GM21447 (cell line): ENCODE results near the gene TTC23L.
"Not testable (repeated sequence)": the region's sequence is repeated elsewhere in the genome, so short reads cannot be mapped to it uniquely, and the experiment has no call there.

Experiments
- ATAC-seq: cut with Tn5 transposase; IDR thresholded peaks from one replicate; pipeline ENCODE4 v1.9.1; 2021; ENCODE audit not compliant: unreplicated experiment

Gene TTC23L

DNA sequence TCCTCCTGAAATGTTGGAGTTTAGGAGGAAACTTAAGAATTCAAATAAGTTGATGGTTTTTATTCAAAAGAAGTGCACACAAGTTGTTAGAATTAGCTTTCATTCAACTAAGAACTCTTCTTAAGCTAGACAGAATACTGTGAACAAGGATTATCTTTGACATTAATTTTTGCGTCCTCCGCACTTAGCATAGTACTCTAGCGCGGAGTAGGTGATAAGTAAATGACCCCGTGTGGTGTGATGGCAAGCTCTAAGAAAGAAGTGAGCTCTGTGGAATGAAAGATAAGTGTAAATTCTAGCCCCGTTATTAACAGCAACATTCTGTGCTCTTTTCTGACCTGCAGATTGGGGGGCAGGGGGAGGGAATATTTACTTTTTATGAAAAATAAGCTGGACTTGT is 77.6 kb downstream of the TTC23L start:
- no peak for ATAC-seq

DNA sequence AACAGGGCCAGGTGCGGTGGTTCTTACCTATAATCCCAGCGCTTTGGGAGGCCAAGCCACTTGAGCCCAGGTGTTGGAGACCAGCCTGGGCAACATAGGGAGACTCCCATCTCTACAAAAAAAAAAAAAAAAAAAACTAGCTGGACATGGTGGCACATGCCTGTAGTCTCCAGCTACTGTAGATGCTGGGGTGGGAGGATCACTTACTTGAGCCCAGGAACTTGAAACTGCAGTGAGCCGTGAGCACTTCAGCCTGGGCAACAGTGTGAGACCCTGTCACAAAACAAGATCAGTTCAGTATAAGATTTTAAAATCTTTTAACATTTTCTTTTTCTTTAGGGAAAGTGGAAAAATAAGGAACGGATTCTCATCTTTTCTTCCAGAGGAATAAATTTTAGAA is 79.1 kb downstream of the TTC23L start:
- no peak for ATAC-seq

DNA sequence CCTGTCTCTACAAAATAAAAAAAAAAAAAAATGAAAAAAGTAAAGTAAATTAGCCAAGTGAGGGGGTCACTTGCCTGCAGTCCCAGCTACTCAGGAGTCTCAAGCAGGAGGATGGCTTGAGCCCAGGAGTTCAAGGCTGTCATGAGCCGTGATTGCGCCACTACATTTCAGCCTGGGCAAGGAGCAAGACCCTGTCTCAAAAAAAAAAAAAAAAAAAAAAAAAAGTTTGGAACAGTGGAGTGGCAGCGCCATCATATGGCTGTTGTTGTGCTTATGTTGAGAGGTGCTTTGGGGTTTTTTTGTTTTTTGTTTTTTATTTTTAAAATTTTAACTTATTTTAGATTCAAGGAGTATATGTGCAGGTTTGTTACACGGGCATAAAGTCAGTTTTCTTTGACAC is 80.1 kb downstream of the TTC23L start:
- no peak for ATAC-seq

DNA sequence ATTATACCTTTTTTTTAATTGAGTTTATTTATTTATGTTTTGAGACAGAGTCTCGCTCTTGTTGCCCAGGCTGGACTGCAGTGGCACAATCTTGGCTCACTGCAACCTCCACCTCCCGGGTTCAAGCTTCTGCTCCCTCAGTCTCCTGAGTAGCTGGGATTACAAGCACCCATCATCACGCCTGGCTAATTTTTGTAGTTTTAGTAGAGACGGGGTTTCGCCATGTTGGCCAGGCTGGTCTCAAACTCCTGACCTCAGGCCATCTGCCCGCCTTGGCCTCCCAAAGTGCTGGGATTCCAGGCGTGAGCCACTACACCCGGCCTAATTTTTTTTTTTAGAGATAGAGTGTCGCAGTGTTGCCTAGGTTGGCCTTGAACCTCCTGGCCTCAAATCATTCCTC is 84.3 kb downstream of the TTC23L start:
- not testable (repeated sequence) for ATAC-seq

DNA sequence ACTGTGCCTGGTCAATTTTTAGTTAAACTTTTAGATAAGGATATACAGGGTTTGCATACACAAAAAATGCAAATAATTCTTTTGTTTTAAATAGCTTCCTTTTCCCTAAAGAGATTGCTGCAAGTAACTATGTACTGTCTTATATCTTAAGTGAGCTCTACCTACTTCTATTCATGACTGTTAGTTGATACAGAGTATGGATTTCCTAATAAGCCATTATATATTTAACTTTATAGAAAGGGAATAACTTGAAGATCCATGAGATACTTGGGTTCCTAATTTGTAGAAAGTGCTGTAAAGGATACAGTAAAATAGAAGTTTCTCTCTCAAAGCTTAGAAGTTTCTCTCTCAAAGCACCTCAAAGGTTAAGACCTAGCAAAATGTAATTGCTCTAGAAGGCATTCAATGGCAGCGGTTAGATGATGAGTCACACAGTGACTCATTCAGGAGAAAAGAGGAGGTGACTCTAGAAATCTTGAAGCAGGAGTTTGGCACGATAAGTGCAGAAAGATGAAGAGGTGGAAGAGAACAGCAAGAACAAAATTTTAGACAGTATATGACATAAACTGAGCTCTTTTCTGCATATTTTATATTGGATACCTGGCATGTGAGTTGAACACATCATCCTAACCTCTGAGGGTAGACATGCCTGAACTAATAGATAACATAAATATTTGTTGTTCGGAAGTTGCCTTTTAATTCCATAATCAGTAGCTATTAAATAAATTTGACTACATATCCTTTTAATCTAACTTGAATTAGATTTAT is 84.9 kb downstream of the TTC23L start:
- no peak for ATAC-seq

DNA sequence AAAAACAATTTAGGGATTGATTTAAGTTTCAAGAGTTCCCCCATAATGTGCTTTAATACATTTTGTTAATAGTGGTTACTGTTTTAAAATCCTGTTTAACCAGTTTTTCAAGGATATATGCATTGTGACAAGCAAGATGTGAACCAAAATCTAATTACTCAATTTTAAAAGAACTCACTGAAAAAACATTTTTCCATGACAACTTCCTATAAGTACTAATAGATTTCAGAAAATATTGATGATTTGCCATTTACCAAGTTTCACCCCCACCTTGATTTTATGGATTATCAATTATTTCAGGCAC is 85.5 kb downstream of the TTC23L start:
- no peak for ATAC-seq

DNA sequence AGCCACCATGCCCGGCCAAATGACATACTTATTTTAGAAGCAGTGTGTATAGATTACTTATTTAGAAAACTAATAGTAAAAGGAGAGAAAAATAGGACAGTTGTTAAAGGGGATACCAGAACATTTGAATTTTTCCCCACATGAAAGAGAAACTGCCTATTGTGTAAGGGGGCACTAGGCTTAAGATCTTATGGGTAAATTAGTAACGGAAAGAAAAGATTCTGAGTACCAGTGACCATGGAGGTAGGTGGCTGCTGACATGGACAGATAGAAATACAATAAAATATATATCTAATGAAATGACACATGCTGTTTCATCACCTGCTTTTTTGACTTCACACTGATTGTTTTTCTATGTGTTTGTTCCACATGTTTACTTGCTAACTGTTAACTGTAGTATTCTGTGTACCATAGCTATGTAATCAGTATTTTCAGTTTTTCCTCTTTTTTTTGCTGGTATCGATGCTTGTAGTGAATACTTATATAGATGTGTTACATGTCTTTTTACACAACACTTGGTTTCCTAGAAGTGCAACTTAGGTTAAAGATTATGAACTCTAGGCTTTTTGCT is 87.4 kb downstream of the TTC23L start:
- ATAC-seq, result no peak

DNA sequence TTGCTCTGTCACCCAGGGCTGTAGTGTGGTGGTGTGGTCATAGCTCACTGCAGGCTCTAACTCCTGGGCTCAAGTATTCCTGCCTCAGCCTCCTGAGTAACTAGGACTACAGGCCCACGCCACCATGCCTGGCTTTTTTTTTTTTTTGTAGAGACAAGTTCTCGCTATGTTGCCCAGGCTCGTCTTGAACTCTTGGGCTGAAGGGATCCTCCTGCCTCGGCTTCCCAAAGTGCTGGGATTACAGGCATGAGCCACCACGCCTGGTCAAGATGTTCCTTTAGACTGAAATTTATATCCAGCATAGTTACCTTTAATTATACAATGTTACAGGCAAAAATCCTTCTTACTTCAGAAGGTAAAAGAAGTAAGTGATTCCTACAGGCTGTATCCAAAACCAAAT is 88.8 kb downstream of the TTC23L start:
- no peak for ATAC-seq

DNA sequence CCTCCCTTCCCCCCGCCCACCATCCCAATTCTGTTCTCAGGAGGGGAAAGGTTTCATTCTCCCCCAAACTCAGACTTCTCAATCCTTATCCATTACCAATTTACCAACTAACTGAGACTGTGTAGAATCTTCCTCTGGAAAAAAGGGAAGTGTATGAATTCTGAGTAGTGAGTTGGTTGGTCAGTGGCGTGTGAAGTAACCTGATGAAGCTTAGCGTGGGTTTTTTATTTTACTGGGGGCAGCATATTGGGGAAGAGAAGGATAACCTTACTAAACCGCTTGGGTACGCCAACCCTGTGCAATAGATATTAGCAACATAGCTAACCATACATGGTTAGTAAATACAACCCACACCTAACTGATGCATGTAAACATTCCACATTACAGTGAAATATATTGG is 89.3 kb downstream of the TTC23L start:
- no peak for ATAC-seq

DNA sequence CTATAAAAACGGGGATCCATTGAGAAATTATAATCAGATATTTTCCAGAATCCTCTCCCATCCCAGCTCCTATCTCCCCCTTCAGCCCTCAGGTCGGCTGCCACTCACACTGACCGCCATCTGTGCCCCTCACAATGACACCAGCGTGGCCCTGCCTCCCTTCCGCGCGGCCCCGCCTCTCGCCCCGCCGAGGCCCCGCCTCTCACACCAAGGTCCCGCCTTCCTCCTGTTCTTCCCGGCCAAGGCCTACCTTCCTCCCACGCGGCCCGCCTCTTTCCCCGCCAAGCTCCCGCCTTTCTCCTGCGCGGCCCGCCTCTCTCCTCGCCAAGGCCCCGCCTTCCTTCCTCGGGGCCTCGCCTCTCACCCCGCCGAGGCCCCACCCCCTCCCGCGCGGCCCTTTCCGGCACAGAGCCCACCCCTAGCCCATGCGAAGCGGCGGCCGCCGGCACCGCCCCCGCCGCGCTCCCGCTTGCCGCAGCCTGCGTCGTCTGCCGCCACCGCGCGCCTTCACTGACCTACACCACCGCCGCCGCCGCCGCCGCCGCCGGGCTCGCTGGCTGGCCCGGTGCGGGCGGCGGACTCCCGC is 90.3 kb downstream of the TTC23L start, which contains the start of gene DNAJC21:
TSS of gene DNAJC21 (plus strand) at position 426 of the 586 bp plus-strand sequence. CDS start 261 bp downstream, outside the sequence.
- ATAC-seq, result peak; percentile 86

DNA sequence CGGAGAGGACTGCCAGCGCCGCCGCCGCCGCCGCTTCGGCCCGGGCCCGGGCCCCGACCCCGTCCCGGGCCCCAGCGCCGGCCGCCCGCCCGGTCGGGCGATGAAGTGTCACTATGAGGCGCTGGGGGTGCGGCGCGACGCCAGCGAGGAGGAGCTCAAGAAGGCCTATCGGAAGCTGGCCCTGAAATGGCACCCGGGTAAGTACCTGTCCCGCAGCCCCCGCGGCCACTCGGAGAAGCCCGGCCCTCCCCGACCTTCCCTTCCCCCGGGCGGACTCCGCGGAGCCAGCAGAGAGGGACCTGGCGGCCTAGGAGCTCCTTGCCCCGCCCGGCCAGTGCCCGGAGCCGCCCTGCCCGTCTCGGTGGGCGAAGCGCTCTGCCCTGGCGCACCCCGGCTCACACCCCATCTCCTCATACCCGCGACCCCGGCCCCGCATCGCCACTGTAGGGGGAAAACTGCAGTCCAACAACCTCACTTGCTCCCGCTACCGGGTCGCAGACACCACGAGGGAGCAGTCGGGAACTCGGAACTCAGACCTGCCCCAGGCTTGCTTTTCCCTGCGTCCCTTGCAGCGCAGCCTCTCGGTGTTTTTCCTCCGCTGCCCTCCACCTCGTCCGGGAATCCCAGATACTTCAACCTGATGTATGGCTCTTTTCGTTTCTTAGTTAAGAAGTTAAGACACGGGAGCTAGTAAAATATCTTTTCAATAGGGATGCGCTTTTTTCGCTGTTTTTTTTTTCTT is 90.9 kb downstream of the TTC23L start:
- ATAC-seq, result peak; percentile 68

DNA sequence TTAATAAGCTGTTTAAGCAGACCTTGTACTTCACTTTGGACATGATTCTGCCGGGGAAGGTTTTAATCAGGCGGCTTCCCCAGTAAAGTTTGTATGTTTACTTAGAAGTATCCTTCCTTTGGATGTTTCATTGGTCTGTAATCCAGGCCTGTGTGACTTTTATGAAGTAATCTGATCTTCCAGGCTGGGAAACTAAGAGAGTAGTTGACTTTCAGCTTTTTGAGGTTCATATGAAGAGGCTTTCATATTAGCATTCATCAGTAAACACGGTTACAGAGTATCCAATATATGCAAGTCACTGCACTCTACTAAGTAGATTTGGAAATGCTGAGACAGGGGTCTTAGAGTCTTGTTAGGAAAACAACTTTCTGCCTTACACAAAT is 91.5 kb downstream of the TTC23L start:
- no peak for ATAC-seq

DNA sequence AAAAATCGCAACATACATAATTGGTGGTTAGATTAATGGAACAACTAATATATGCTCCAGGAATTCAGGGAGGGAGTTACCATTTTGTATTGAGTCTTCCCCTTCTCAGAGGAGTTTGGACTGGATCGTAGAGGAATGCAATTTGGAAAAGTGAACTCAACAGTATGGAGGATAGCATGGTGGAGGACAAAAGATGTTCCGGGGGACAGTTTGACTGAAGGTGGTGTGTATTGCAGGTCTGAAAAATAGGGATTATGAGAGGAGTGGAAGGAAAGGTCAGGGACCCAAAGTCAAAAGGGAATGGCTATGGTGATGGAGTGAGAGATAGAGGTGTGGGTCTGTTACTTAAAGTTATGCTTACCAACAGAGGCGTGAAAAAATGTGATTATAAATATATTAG is 91.9 kb downstream of the TTC23L start:
- ATAC-seq, result no peak

DNA sequence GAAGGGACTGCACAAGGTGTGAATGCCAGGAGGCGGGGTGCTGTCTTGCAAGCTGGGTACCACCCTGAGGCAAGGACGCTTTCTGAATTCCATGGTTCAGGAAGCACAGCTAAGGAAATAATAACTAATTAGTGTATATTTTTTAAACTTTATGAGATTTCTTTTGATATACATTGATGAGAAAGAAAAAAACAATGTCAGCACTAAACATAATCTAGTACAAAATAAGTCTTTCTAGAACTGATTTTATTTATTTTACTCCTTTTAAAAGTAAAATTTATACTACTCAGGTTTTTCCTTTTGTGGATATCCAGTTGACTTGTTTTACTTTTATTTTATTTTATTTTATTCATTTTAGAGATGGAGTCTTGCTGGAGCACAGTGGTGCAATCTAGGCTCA is 94.0 kb downstream of the TTC23L start:
- no peak for ATAC-seq

DNA sequence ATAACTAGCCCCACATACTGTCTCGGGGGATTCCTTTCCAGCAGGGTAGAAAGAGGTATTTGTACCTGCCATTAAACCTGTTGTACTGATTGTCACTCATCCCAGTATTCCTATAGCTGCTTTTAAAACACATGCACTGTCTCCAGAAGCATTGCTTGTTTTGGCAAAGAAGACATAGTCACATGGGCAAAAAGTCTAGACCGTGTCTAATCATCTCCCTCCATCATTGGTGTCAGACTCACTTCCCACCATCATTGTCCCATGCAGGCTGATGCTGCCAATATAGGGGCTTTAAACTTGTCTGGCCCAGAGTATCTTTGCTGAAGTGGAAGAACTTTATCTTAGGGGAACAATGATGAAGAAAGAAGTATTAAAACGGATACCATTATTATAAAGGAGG is 103.0 kb downstream of the TTC23L start:
- ATAC-seq, result no peak

DNA sequence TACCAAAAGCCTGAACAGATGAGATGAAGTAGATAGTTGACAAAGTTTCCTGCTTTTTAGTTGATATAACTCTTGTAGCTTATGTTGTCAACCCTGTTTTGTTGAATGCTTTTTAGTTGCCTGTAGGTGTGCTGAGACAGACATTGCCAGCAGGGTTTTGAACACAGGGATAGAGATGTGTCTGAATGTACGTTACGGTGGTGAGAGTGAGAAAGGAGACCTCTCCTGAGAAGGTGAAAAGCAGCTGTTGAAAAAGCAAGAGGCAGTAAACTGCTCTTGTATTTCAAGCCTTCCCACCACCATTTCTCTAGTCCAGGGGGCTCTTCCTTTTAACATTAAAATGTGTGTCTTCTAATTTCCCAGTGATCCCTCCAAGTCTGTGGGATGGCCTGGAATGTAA is 105.1 kb downstream of the TTC23L start:
- ATAC-seq, result no peak

DNA sequence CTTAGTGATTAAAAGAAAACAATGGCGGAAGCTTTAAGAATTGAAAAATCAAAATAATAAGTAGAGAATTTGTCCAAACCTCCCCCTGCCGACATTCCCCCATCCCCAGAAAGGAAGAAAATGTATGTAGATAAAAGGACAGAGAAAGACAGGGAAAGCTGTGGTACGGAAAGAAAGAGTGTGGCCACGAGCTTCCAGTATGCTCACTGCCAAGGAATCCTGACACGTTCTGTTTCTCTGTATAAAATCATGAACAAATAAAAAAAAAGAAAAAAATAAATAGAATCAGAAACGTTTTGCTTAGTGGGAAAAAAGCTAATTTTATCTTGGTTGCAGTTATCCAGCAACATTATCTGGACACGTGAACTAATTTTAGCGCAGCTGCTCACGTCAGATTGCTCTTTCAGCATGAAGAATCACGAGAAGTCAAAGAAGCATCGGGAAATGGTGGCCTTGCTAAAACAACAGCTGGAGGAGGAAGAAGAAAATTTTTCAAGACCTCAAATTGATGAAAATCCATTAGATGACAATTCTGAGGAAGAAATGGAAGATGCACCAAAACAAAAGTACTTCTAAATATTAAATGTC is 105.6 kb downstream of the TTC23L start:
- ATAC-seq, result no peak
